CD4-positive, alpha-beta T cell treated with Interleukin-4 for 1 hour (primary cell): ENCODE results near the gene GTF2IRD1.

Experiments
- DNase-seq, 2 donors: peaks; one replicate each; pipeline ENCODE4 v3.0.0-alpha.2; 2020 to 2022

The GTF2IRD1 gene

GRCh38 chr7:74570533-74571156 lies 116.9 kb downstream of the GTF2IRD1 start:
- DNase-seq: no peak

DNA sequence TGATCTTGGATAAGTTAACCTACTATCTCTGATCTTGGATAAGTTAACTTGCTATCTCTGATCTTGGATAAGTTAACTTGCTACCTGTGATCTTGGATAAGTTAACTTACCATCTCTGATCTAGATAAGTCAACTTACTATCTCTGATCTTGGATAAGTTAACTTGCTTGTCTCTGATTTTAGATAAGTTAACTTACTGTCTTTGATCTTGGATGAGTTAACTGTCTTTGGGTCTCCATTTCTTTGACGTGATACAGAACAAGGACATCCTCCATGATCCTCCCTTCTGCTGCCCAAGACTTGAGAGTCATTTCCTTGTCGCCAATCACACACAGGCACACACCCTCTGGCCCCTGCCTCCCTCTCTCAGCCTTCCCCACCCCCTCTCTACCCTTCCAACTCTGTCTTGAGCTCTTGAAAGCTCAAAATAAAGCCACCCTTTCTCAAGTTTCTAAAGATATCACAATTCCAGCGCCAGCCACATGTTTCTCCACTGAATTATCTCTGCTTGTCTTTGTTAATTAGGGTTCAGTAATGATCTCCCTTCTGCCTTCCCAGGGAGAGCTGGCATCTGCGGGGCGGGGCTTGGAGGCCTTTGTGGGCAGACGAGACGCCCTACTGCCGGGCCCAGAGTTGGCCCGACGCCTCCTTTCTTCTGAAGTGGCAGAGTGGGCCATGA lies 118.7 kb downstream of the GTF2IRD1 start:
- no peak for DNase-seq

GRCh38 chr7:74573512-74573911 lies 119.8 kb downstream of the GTF2IRD1 start:
- no peak for DNase-seq

DNA sequence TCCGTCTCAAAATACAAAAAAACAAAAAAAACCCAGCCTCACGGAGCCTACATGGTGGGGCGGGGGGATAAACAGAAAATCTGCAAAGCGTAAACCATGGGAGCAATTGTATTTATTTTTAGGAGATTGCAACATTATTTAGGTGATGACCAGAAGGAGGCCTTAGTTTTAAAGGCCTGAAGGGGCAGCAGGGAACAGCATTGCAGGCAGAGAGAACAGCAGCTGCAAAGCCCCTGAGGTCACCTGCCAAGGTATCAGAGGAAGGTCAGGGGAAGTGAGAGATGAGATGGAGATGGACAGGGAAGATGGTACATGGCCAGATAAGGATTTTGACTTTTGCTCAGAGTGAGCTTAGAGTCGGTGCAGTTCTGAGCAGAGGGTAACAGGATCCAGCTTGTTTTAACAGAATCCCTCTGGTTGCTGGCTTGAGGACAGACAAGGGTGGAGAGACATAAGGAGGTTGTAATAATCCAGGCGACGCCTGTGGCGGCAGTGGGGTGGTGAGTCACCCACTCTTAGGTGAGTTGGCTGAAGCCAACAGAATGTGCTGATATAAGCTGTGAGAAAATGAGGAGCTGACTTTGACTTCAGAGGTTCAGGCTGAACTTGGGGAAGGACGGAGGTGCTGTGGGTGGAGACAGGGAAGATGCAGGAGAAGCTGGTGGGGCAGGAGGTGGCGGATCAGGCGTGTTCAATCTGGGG lies 121.5 kb downstream of the GTF2IRD1 start:
- DNase-seq: no peak

DNA sequence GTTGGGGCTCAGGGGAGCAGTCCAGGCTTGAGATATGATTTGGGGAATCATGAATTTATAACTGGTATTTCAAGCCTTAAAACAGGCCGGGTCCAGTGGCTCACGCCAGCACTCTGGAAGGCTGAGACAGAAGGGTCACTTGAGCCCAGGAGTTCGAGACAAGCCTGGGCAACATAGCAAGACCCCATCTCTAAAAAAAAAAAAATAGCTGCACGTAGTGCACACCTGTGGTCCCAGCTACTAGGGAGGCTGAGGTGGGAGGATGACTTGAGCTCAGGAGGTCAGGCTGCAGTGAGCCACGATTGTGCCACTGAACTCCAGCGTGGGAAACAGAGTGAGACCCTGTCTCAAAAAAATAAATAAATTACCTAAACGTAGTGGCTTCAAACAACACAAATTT lies 122.1 kb downstream of the GTF2IRD1 start:
- no peak for DNase-seq

DNA sequence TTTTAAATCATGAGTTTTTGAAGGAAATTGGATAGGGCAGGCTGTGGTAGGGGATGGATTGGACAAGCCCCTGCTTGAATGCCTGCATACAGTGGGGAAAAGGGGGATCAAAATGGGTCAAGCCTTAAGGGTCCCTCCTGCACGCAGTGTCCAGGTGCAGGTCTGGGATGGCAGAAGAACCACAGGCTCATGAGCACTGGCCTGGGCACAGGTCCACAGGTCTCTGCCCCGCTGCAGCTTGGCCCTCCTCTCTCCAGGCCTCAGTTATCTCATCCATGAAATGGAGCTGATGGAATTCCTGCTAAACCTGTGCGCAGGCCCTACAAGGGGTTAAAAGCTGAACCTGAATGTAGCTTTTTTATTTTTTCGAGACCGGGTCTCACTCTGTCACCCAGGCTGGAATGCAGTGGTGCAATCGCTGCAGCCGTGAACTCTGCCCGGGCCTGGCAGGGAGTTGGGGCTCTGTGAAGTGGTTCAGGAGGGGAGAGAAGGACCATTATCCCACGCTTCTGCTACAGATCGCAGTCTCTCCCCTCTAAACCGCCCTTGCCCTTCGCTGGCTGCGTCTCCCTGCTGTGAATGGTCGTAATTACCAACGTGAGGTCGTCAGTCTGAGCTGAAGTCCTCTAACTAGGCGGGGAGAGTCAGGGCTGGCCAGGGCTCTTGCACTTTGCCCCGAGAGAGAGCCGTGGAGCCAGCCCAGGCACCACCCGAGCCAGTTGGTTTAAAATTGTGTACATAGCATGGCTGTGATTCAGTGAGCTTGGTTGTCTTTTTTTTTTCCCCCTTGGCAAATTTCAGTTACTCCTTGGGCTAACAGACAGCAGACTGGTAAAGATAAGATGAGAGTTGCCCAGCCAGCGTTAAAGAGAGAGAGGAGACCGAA lies 126.3 kb downstream of the GTF2IRD1 start:
- DNase-seq: no peak

- DNase-seq: no peak
These were observed 128.3 kb downstream of the GTF2IRD1 start for GRCh38 chr7:74581916-74582440.

DNA sequence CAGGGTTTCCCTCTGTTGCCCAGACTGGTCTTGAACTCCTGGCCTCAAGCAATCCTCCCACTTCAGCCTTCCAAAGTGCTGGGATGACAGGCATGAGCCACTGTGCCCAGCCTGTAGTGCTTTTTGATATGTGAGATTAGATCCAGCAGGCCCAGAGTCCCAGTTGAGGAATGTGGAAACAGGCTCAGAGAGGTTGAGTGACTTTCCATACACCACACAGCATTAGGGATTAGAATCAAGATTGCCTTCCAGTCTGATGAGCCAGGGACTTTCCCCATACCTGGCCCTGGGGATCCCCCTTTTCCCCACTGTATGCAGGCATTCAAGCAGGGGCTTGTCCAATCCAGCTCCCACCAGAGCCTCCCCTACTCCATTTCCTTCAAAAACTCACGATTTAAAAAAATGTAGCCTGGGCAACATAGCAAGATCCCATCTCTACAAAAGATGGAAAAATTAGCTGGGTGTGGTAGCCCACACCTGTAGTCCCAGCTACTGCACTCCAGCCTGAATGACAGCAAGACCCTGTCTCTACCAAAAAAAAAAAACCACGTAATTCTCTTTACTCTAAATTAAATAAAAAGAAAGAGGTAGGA lies 128.8 kb downstream of the GTF2IRD1 start:
- DNase-seq: no peak

DNA sequence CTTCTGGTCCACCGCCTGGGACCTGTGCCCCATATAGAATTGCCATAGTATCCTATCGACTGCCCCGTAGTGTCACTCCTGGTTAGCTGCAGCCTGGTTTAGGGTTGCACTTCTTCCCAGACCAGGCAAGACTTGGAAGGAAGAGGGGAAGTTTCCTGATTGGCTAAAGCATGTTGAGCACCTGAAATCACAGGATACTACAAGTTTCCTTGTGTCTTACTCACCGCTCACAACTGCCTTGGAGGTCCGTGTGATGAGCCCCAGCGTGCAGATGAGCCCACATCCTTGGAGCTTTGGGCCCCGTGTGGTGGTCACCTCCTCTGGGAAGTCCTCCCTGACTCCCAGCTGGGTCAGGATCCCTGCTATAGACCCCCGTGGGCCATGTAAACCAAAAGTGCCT lies 129.9 kb downstream of the GTF2IRD1 start:
- no peak for DNase-seq

DNA sequence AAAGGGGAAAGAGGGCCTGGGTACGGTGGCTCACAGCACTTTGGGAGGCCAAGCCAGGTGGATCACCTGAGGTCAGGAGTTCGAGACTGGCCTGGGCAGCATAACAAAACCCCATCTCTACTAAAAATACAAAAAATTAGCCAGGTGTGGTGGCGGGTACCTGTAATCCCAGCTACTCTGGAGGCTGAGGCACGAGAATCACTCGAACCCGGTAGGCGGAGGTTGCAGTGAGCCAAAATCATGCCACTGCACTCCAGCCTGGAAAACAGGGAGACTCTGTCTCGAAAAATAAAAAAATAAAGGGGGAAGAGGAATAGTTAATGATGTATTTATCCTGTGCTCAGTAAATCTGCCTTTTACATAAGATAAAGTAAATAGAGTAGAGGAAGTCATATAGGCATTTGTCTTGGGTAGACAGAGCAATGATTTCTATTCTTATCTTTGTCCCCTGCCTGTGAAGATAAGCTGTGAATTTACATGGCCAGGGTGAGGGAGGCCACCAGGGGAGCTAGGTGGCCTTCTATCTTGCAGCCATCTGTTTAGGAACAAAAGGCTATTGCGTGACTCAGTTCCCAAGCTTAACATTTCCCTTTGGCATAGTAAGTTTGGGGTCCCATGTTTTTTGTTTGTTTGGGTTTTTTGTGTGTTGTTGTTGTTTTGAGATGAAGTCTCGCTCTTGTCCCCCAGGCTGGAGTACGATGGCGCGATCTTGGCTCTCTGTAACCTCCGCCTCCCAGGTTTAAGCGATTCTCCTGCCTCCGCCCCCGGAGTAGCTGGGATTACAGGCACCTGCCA lies 130.7 kb downstream of the GTF2IRD1 start:
- DNase-seq: no peak

DNA sequence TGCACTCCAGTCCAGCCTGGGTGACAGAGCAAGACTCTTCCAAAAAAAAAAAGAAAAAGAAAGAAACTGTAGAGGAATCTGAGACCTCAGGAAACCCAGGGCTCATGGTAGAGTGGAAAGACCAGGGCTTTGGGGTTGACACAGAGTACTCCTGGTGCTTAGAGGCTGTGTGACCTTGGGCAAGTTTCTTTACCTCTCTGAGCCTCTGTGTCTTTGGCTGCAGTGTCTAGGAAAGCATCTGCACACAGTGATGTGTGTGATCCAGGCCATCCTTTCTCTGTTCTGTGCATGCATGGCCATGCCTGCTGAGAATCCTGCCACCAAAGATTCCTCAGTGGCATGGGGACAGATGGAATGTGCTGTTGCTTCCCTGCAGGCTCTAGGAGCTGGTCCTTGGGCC lies 132.1 kb downstream of the GTF2IRD1 start:
- DNase-seq: no peak

GRCh38 chr7:74586258-74587175 lies 132.8 kb downstream of the GTF2IRD1 start:
- no peak for DNase-seq

- no peak for DNase-seq
These were observed 133.9 kb downstream of the GTF2IRD1 start for GRCh38 chr7:74587435-74588126.

GRCh38 chr7:74590813-74591212 lies 137.1 kb downstream of the GTF2IRD1 start:
- DNase-seq: no peak

GRCh38 chr7:74598558-74598957 lies 144.9 kb downstream of the GTF2IRD1 start:
- DNase-seq: no peak

DNA sequence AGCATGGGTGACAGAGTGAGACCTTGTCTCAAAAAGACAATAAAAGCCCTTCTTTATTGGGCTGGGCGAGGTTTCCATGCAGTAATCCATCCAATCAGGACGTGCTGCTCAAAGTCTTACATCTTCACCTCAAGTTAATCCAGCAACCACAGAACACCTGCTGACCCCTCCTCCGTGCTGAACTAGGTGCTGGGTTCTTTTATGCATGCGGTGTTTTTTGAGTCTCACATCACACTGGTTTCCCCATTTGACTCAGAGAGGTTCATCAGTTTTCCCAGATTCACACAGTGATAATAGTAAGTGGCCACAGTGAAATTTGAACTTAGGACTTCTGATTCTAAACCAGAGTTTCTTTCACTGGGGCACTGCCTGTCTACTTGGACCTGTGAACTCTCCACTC lies 145.5 kb downstream of the GTF2IRD1 start:
- DNase-seq: no peak

DNA sequence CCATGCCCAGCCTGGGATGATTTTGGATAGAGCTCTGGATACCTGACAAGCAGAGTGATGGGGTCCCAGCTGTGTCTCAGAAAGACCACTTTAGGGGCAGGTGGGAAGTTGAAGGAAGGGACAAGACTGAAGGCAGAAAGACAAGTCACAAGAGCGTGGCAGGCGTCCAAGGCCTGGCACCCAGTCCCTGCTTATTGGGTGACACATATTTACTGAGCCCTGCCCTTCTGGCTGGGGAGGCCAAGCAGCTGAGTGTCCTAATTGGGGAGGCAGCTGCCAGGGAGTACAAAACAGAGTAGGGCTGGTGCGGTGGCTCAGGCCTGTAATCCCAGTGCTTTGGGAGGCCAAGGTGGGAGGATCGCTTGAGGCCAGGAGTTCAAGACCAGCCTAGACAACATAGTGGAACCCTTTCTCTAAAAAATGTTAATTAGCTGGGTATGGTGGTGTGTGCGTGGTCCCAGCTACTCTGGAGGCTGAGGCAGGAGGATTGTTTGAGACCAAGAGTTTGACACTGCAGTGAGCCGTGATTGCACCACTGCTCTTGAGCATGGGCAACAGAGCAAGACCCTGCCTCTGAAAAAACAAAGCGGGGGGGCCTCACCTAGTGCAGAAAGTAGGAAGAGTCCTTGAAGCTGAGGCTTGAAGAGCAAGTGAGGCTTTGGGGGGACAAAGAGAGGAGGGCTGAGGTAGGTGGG lies 150.8 kb downstream of the GTF2IRD1 start:
- no peak for DNase-seq

GRCh38 chr7:74606101-74606908 lies 152.6 kb downstream of the GTF2IRD1 start:
- peak; percentile 16 to 17 for DNase-seq
